Dermis blood vessel endothelial cell (primary cell): Measurements from ENCODE around the gene TNFRSF11A. TPM values are rescaled to one million over a fixed set of nuclear protein-coding genes. Genes with fewer than 3 reads are reported as not detected.
A peak's percentile ranks its signal among the peaks of the same experiment; 100 is the strongest.

Experiments
- DNase-seq: peaks from one replicate; pipeline ENCODE4 v3.0.0; 2010
- total RNA-seq: library from RNA; depleted of rRNA; stranded (reverse); fragments of >200 nt; gene quantifications from 2 replicates; pipeline ENCODE4 v1.2.3, GENCODE V29; 2014

The TNFRSF11A gene
- total RNA-seq, 1 donor from 2014 or later = 30.3 TPM

GRCh38 chr18:62420151-62420512 lies 95.0 kb downstream of the TNFRSF11A start:
- peak; percentile 83 for DNase-seq

- DNase-seq = peak; percentile 90
These were observed 95.6 kb downstream of the TNFRSF11A start for GRCh38 chr18:62420513-62421209.

- peak; percentile 98 for DNase-seq
These were observed 100.5 kb downstream of the TNFRSF11A start for GRCh38 chr18:62425465-62426190.

GRCh38 chr18:62426191-62426488 lies 101.0 kb downstream of the TNFRSF11A start:
- DNase-seq = no peak

- no peak for DNase-seq
These were observed 107.1 kb downstream of the TNFRSF11A start for GRCh38 chr18:62432176-62432575.

GRCh38 chr18:62434798-62435197 lies 109.7 kb downstream of the TNFRSF11A start:
- no peak for DNase-seq

- DNase-seq = no peak
These were observed 110.4 kb downstream of the TNFRSF11A start for GRCh38 chr18:62435435-62436031.

GRCh38 chr18:62436636-62437234 lies 111.6 kb downstream of the TNFRSF11A start:
- peak; percentile 21 for DNase-seq

- peak; percentile 70 for DNase-seq
These were observed 112.3 kb downstream of the TNFRSF11A start for GRCh38 chr18:62437235-62438017.

- peak; percentile 37 for DNase-seq
These were observed 112.9 kb downstream of the TNFRSF11A start for GRCh38 chr18:62438018-62438329.

- DNase-seq = peak; percentile 10
These were observed 113.3 kb downstream of the TNFRSF11A start for GRCh38 chr18:62438402-62438801.

GRCh38 chr18:62438866-62439265 lies 113.8 kb downstream of the TNFRSF11A start:
- no peak for DNase-seq

Other genes with a start within 250 kb of the TNFRSF11A start
- gene PIGN, start 138.3 kb upstream of the TNFRSF11A start, total RNA-seq = 58.4 and 58.8 TPM in 2 replicates
- gene RELCH, start 138.1 kb upstream of the TNFRSF11A start, total RNA-seq = 32.0 and 34.9 TPM in 2 replicates
- gene ZCCHC2, start 197.7 kb downstream of the TNFRSF11A start, total RNA-seq = 26.3 and 29.8 TPM in 2 replicates